K562 (cell line): ENCODE measurements around the gene MYO1F. TPM values are rescaled to one million over a fixed set of nuclear protein-coding genes. Genes with fewer than 3 reads are reported as not detected.
A peak's percentile ranks its signal among the peaks of the same experiment; 100 is the strongest.

Source experiments
- ATAC-seq: fragments of 200-7000 bp; cut with Tn5 transposase; 3 replicates; pipeline ENCODE4 v1.9.1; 2020; ENCODE audit warnings: moderate library complexity
- BruUV-seq: library from RNA; stranded (reverse); fragments of 400-500 nt; replicated peaks from 2 replicates; lab custom pipeline; 2021; lab: Mats Ljungman, UMichigan
- CTCF ChIA-PET: fragments of 300-600 bp; formaldehyde crosslinking; extraction: SDS; loops from one replicate; lab custom pipeline; 2021; ENCODE audit warnings: low intra/inter-chr PET ratio; lab: Yijun Ruan, JAX
- POLR2A ChIA-PET: fragments of 300-600, 350-650 bp; sonication (Branson Sonifier 250); formaldehyde crosslinking; extraction: SDS; loops from one replicate; lab custom pipeline; 2021; ENCODE audit warnings: antibody characterized with exemption, inconsistent platforms; lab: Yijun Ruan, JAX
- DNase-seq, 4 experiments: peaks; one replicate each; pipeline versions ENCODE4 v3.0.0 to v3.0.0-alpha.2; 2011 to 2018; ENCODE audit warnings: low spot score in 3 of 4, mixed read lengths in 3 of 4; ENCODE audit errors: extremely low read depth in 1 of 4
- FAIRE-seq: peaks from 2 replicates; lab custom pipeline; 2011; peaks lifted over from hg19 to GRCh38; lab: Jason Lieb, UNC
- H2AFZ ChIP-seq: 2 replicates; pipeline ENCODE4 v1.6.0; 2011; ENCODE audit warnings: low read depth, low read length, control low read depth, inconsistent platforms
- H3K27ac ChIP-seq: fragments of 200-600 bp; 3 replicates; pipeline ENCODE4 v1.8.0; 2011; ENCODE audit warnings: low read depth, mild to moderate bottlenecking, control low read depth, inconsistent platforms, low read length, moderate library complexity, mixed read lengths; ENCODE audit errors: extremely low read depth
- H3K27me3 ChIP-seq, 2 experiments: fragments of 300-600 bp in 1 of 2; 2 replicates in 1 of 2; 3 replicates in 1 of 2; pipeline versions ENCODE4 v1.6.0 to v1.8.0; 2011; ENCODE audit warnings: inconsistent platforms in 2 of 2, low read length in 2 of 2, mild to moderate bottlenecking in 1 of 2, mixed read lengths in 1 of 2, moderate library complexity in 1 of 2; ENCODE audit not compliant: control insufficient read depth in 2 of 2, insufficient read depth in 2 of 2
- H3K36me3 ChIP-seq: fragments of 300-600 bp; 3 replicates; pipeline ENCODE4 v1.8.0; 2011; ENCODE audit warnings: mild to moderate bottlenecking, low read length, inconsistent platforms; ENCODE audit not compliant: control insufficient read depth, insufficient read depth
- H3K4me1 ChIP-seq, 2 experiments: fragments of 200-600 bp in 1 of 2; replicated peaks in 1 of 2; 2 replicates in 1 of 2; 3 replicates in 1 of 2; pipeline versions ENCODE4 v1.5.1 to v1.8.0; 2011; ENCODE audit warnings: inconsistent platforms in 2 of 2, low read length in 2 of 2, mild to moderate bottlenecking in 1 of 2, mixed read lengths in 1 of 2, moderate library complexity in 1 of 2; ENCODE audit not compliant: control insufficient read depth in 2 of 2, insufficient read depth in 2 of 2
- H3K4me2 ChIP-seq: 2 replicates; pipeline ENCODE4 v1.6.1; 2011; ENCODE audit warnings: low read length, control low read depth, inconsistent platforms, mixed read lengths; ENCODE audit not compliant: insufficient read depth
- H3K4me3 ChIP-seq: fragments of 200-600 bp; sonication (generic), shearing (Covaris generic); 2 replicates; pipeline ENCODE4 v1.5.1; 2016; ENCODE audit warnings: control low read depth, inconsistent platforms
- H3K79me2 ChIP-seq: fragments of 200-600 bp; 3 replicates; pipeline ENCODE4 v1.8.0; 2011; ENCODE audit warnings: low read length, inconsistent platforms; ENCODE audit not compliant: control insufficient read depth, insufficient read depth
- H3K9ac ChIP-seq, 2 experiments: 2 replicates each; pipeline versions ENCODE4 v1.6.0 to v1.6.1; 2011; ENCODE audit warnings: low read depth in 2 of 2, low read length in 2 of 2, control low read depth in 1 of 2, inconsistent platforms in 1 of 2, mild to moderate bottlenecking in 1 of 2, mixed read lengths in 1 of 2; ENCODE audit not compliant: insufficient read depth in 1 of 2
- H3K9me1 ChIP-seq: one replicate; pipeline ENCODE4 v1.6.0; 2011; ENCODE audit warnings: inconsistent platforms, mild to moderate bottlenecking, low read length, moderate library complexity; ENCODE audit not compliant: control insufficient read depth, insufficient read depth
- H3K9me3 ChIP-seq: replicated peaks from 2 replicates; pipeline ENCODE4 v1.5.1; 2011; ENCODE audit warnings: low read depth, low read length, inconsistent platforms; ENCODE audit not compliant: control insufficient read depth, insufficient read depth
- H4K20me1 ChIP-seq: replicated peaks from 2 replicates; pipeline ENCODE4 v1.6.1; 2011; ENCODE audit warnings: low read length, inconsistent platforms, mixed read lengths; ENCODE audit not compliant: control insufficient read depth, insufficient read depth
- GABPB2 ChIP-seq: fragments of 250-450 bp; sonication (Bioruptor Pico); conservative IDR thresholded peaks from 2 replicates; pipeline ENCODE4 v1.5.1; 2021; ENCODE audit warnings: mild to moderate bottlenecking
- HNRNPH1 ChIP-seq: fragments of 200-400 bp; formaldehyde crosslinking; optimal IDR thresholded peaks from 2 replicates; pipeline ENCODE3; 2017; ENCODE audit warnings: low read depth, mild to moderate bottlenecking, low read length, moderate library complexity
- MBD2 ChIP-seq: sonication (generic); IDR thresholded peaks from 2 replicates; pipeline ENCODE4 v1.6.1; 2016; ENCODE audit warnings: low read depth, borderline replicate concordance
- MXI1 ChIP-seq: IDR thresholded peaks from 2 replicates; pipeline ENCODE4 v1.6.1; 2011; ENCODE audit warnings: low read depth, mild to moderate bottlenecking, improper control_type of control experiment, low read length
- NFE2L1 ChIP-seq: fragments of 450-650 bp; IDR thresholded peaks from 2 replicates; pipeline ENCODE4 v1.6.1; 2016; ENCODE audit warnings: missing genetic modification characterization, low read depth, mild to moderate bottlenecking, missing compliant biosample characterization, moderate library complexity, borderline replicate concordance
- NR2C1 ChIP-seq, 2 experiments: fragments of 450-650 bp; IDR thresholded peaks; 2 replicates each; pipeline ENCODE4 v1.6.1; 2017; ENCODE audit warnings: mild to moderate bottlenecking in 2 of 2, antibody characterized with exemption in 1 of 2, inconsistent platforms in 1 of 2, missing compliant biosample characterization in 1 of 2, missing genetic modification characterization in 1 of 2
- OTX1 ChIP-seq: fragments of 450-650 bp; formaldehyde crosslinking; IDR thresholded peaks from 2 replicates; pipeline ENCODE4 v1.4.0; 2022; ENCODE audit warnings: mild to moderate bottlenecking
- XRCC5 ChIP-seq: fragments of 200-400 bp; formaldehyde crosslinking; IDR thresholded peaks from 2 replicates; pipeline ENCODE4 v1.6.1; 2017; ENCODE audit warnings: low read depth, mild to moderate bottlenecking, low read length
- ZNF12 ChIP-seq: sonication (generic); formaldehyde crosslinking; IDR thresholded peaks from 2 replicates; pipeline ENCODE4 v1.4.0; 2020; ENCODE audit warnings: mild to moderate bottlenecking, missing genetic modification reagents
- ZNF124 ChIP-seq: sonication (generic); formaldehyde crosslinking; IDR thresholded peaks from 2 replicates; pipeline ENCODE4 v1.8.1; 2022; ENCODE audit warnings: missing genetic modification reagents
- ZNF232 ChIP-seq: sonication (generic); formaldehyde crosslinking; IDR thresholded peaks from 2 replicates; pipeline ENCODE4 v1.8.0; 2022; ENCODE audit warnings: mild to moderate bottlenecking, missing genetic modification reagents
- ZNF57 ChIP-seq: fragments of 450-650 bp; formaldehyde crosslinking; IDR thresholded peaks from 2 replicates; pipeline ENCODE4 v1.4.0; 2020; ENCODE audit warnings: mild to moderate bottlenecking, moderate library complexity
- ZNF589 ChIP-seq: fragments of 200-800 bp; sonication (Bioruptor generic); IDR thresholded peaks from 2 replicates; pipeline ENCODE4 v1.6.1; 2016; ENCODE audit warnings: low read depth, missing genetic modification characterization, missing compliant biosample characterization
- WGBS: fragments of 100-300 bp; shearing (Covaris generic); methylation state at CpG from one replicate; pipeline ENCODE4 v1.1.6; 2016; ENCODE audit warnings: low coverage, mixed read lengths; ENCODE audit not compliant: insufficient coverage; ENCODE audit errors: missing lambda C conversion rate; 5-methylcytosine and 5-hydroxymethylcytosine counted together
- in situ Hi-C: fragments of 300-500 bp; cut with MboI; formaldehyde crosslinking; loops from 4 replicates; pipeline ENCODE4 v1.15.0; 2018; ENCODE audit warnings: inconsistent platforms, mixed read lengths
- intact Hi-C: fragments of 100-400 bp; cut with micrococcal nuclease; formaldehyde crosslinking; loops from 2 replicates; pipeline ENCODE4 v1.14.2; 2022
- polyA plus RNA-seq, 8 experiments: library from polyadenylated mRNA; depleted of rRNA in 4 of 8; stranded (reverse) in 5 of 8; unstranded in 3 of 8; fragments of >200 nt; fragmentation: Nextera tagmentation in 2 of 8; fragmentation: Illumina TruSeq in 1 of 8; extraction: Ambion mirVana in 2 of 8; extraction: Trizol in 1 of 8; gene quantifications; 2 replicates each; pipeline versions ENCODE4 v1.2.1 to v1.2.3, GENCODE V29; 2011 to 2014; ENCODE audit warnings: inconsistent platforms in 1 of 8, missing spikeins in 1 of 8
- total RNA-seq, 7 experiments: library from RNA; depleted of rRNA in 6 of 7; stranded (reverse); fragments of >200 nt in 6 of 7; fragmentation: Illumina TruSeq in 2 of 7; extraction: Trizol in 2 of 7; gene quantifications; 2 replicates each; pipeline versions ENCODE4 v1.2.1 to v1.2.3, GENCODE V29; 2011 to 2021; ENCODE audit warnings: low replicate concordance in 1 of 7
- TF ChIP-seq, protein P1 (sequence below): fragments of 450-650 bp; formaldehyde crosslinking; IDR thresholded peaks from 2 replicates; pipeline ENCODE4 v1.4.0; 2020; ENCODE audit warnings: mild to moderate bottlenecking, moderate library complexity
- TF ChIP-seq, protein P2 (sequence below): sonication (generic); formaldehyde crosslinking; IDR thresholded peaks from 2 replicates; pipeline ENCODE4 v1.9.0; 2022; ENCODE audit warnings: mild to moderate bottlenecking, missing genetic modification reagents
- TF ChIP-seq, protein P3 (sequence below): sonication (generic); formaldehyde crosslinking; IDR thresholded peaks from 2 replicates; pipeline ENCODE4 v1.8.1; 2023; ENCODE audit warnings: missing genetic modification reagents, mild to moderate bottlenecking, borderline replicate concordance

The MYO1F gene
- total and polyA plus RNA-seq, 9 of the 15 experiments (the other 6 are each of a cell fraction or from before 2014, with no cell fraction given): 0.78 to 9.4 (median 4.3) TPM

DNA sequence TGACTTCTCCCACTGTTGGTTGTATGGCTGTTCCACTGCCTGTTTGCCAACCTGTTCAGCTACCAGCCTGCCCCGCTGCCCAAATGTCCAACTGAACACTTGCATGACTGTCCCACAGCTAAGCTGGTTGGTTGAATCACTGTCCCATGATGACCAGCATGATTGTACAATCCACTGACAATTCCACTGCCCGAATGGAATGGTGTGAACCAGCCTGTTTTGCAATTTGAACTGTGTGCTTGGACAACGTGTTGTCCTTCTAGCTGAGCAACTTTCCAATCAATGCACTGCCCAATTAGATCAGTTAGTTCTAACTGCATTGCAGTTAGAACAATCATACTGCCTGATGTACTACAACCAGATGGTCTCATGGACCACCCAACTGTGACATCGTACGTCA lies 24.6 kb upstream of the MYO1F start:
- no peaks in the 10 kb centered on the region for H3K9me3 ChIP-seq
- FAIRE-seq (peak; percentile 19), ATAC-seq (no peak), DNase-seq (no peak)
- peaks cover 0 to 8% of the 10 kb centered on the region in 2 experiments; a peak in 2 of 5 replicates for H3K4me1 ChIP-seq
- ChIA-PET POLR2A (interaction anchor here (1.0 to 1.1 kb wide), 2 partner anchors 9 to 11 kb away, joined by 3 read pairs; no protein-coding TSS in a partner anchor), CTCF (no interaction called here)
- H3K9ac ChIP-seq: no peak overlapping the region
- no peaks in the 10 kb centered on the region for H3K9me1 ChIP-seq
- H3K4me3 ChIP-seq: no peak overlapping the region
- H4K20me1 ChIP-seq: no peaks in the 10 kb centered on the region
- in situ Hi-C loops: no loop called here
- H3K4me2 ChIP-seq: no peak overlapping the region
- intact Hi-C loops: no loop called here
- peaks cover 26 to 73% of the 10 kb centered on the region in 2 experiments for H3K27me3 ChIP-seq
- WGBS: 2% methylated on average over 5 of the region's 5 CpGs
- no peak overlapping the region for H2AFZ ChIP-seq
- H3K36me3 ChIP-seq: no peaks in the 10 kb centered on the region
- H3K79me2 ChIP-seq: no peaks in the 10 kb centered on the region
- no TSS peak for BruUV-seq
- H3K27ac ChIP-seq: no peak overlapping the region
- TF ChIP-seq, protein P1, sequence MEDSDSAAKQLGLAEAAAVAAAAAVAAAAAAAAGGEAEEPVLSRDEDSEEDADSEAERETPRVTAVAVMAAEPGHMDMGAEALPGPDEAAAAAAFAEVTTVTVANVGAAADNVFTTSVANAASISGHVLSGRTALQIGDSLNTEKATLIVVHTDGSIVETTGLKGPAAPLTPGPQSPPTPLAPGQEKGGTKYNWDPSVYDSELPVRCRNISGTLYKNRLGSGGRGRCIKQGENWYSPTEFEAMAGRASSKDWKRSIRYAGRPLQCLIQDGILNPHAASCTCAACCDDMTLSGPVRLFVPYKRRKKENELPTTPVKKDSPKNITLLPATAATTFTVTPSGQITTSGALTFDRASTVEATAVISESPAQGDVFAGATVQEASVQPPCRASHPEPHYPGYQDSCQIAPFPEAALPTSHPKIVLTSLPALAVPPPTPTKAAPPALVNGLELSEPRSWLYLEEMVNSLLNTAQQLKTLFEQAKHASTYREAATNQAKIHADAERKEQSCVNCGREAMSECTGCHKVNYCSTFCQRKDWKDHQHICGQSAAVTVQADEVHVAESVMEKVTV (CRISPR knock-in tag): no peak
- no peak for TF ChIP-seq ZNF124 (CRISPR knock-in tag)
- TF ChIP-seq OTX1 (CRISPR knock-in tag): no peak
- no peak for TF ChIP-seq MBD2
- TF ChIP-seq ZNF12 (CRISPR knock-in tag): no peak
- TF ChIP-seq HNRNPH1: no peak
- TF ChIP-seq MXI1: no peak
- TF ChIP-seq, protein P2, sequence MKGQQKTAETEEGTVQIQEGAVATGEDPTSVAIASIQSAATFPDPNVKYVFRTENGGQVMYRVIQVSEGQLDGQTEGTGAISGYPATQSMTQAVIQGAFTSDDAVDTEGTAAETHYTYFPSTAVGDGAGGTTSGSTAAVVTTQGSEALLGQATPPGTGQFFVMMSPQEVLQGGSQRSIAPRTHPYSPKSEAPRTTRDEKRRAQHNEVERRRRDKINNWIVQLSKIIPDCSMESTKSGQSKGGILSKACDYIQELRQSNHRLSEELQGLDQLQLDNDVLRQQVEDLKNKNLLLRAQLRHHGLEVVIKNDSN: no peak
- no peak for TF ChIP-seq NFE2L1
- TF ChIP-seq, protein P3, sequence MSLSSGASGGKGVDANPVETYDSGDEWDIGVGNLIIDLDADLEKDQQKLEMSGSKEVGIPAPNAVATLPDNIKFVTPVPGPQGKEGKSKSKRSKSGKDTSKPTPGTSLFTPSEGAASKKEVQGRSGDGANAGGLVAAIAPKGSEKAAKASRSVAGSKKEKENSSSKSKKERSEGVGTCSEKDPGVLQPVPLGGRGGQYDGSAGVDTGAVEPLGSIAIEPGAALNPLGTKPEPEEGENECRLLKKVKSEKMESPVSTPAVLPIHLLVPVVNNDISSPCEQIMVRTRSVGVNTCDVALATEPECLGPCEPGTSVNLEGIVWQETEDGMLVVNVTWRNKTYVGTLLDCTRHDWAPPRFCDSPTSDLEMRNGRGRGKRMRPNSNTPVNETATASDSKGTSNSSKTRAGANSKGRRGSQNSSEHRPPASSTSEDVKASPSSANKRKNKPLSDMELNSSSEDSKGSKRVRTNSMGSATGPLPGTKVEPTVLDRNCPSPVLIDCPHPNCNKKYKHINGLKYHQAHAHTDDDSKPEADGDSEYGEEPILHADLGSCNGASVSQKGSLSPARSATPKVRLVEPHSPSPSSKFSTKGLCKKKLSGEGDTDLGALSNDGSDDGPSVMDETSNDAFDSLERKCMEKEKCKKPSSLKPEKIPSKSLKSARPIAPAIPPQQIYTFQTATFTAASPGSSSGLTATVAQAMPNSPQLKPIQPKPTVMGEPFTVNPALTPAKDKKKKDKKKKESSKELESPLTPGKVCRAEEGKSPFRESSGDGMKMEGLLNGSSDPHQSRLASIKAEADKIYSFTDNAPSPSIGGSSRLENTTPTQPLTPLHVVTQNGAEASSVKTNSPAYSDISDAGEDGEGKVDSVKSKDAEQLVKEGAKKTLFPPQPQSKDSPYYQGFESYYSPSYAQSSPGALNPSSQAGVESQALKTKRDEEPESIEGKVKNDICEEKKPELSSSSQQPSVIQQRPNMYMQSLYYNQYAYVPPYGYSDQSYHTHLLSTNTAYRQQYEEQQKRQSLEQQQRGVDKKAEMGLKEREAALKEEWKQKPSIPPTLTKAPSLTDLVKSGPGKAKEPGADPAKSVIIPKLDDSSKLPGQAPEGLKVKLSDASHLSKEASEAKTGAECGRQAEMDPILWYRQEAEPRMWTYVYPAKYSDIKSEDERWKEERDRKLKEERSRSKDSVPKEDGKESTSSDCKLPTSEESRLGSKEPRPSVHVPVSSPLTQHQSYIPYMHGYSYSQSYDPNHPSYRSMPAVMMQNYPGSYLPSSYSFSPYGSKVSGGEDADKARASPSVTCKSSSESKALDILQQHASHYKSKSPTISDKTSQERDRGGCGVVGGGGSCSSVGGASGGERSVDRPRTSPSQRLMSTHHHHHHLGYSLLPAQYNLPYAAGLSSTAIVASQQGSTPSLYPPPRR: no peak
- TF ChIP-seq ZNF57 (CRISPR knock-in tag): no peak
- TF ChIP-seq NR2C1 (IDR thresholded peaks at IDR 0.05): no peak
- no peak for TF ChIP-seq NR2C1 (tag; IDR thresholded peaks at IDR 0.05)
- no peak for TF ChIP-seq ZNF589 (CRISPR knock-in tag)
- TF ChIP-seq GABPB2 (CRISPR knock-in tag): no peak
- no peak for TF ChIP-seq XRCC5
- no peak for TF ChIP-seq ZNF232 (CRISPR knock-in tag)
